Smooth muscle cell (in vitro differentiated cells): ENCODE results near the gene PDZD2. TPM values are rescaled to one million over a fixed set of nuclear protein-coding genes. Genes with fewer than 3 reads are reported as not detected.

Source experiments
- DNase-seq: peaks from one replicate; lab custom pipeline; 2025; ENCODE audit not compliant: unreplicated experiment; lab: John Stamatoyannopoulos, UW
- H2AFZ ChIP-seq: fragments of 200-600 bp; sonication (generic); 2 replicates; pipeline ENCODE4 v1.6.0; 2016; ENCODE audit warnings: antibody characterized with exemption, low read depth, mild to moderate bottlenecking
- H3F3A ChIP-seq: fragments of 200-600 bp; sonication (generic); 2 replicates; pipeline ENCODE4 v1.6.0; 2017; ENCODE audit warnings: antibody characterized with exemption, low read depth
- H3K27ac ChIP-seq: fragments of 200-600 bp; sonication (generic); 2 replicates; pipeline ENCODE4 v1.5.1; 2016; ENCODE audit warnings: low read depth, mild to moderate bottlenecking
- H3K27me3 ChIP-seq: fragments of 200-600 bp; sonication (generic); 2 replicates; pipeline ENCODE4 v1.6.1; 2016; ENCODE audit warnings: low read depth, mild to moderate bottlenecking
- H3K36me3 ChIP-seq: fragments of 200-600 bp; sonication (generic); 2 replicates; pipeline ENCODE4 v1.5.1; 2016; ENCODE audit warnings: low read depth
- H3K4me1 ChIP-seq: fragments of 200-600 bp; sonication (generic); 2 replicates; pipeline ENCODE4 v1.5.1; 2016; ENCODE audit warnings: low read depth
- H3K4me2 ChIP-seq: fragments of 200-600 bp; sonication (generic); 2 replicates; pipeline ENCODE4 v1.6.0; 2016; ENCODE audit warnings: mild to moderate bottlenecking
- H3K4me3 ChIP-seq: fragments of 200-600 bp; sonication (generic); 2 replicates; pipeline ENCODE4 v1.5.1; 2016; ENCODE audit warnings: mild to moderate bottlenecking
- H3K79me2 ChIP-seq: fragments of 200-600 bp; sonication (generic); 2 replicates; pipeline ENCODE4 v1.6.0; 2016; ENCODE audit warnings: low read depth, mild to moderate bottlenecking
- H3K9ac ChIP-seq: fragments of 200-600 bp; sonication (generic); 2 replicates; pipeline ENCODE4 v1.6.0; 2016; ENCODE audit warnings: low read depth
- H3K9me3 ChIP-seq: fragments of 200-600 bp; sonication (generic); replicated peaks from 2 replicates; pipeline ENCODE4 v1.5.1; 2016; ENCODE audit warnings: low read depth
- H4K20me1 ChIP-seq: fragments of 200-600 bp; sonication (generic); 2 replicates; pipeline ENCODE4 v1.6.0; 2016; ENCODE audit warnings: low read depth
- WGBS: methylation state at CpG from one replicate; pipeline ENCODE4 v1.1.7; 2016; ENCODE audit warnings: low lambda C conversion rate; 5-methylcytosine and 5-hydroxymethylcytosine counted together
- polyA plus RNA-seq: library from polyadenylated mRNA; unstranded; fragments of >200 nt; fragmentation: Nextera tagmentation; extraction: Ambion mirVana; gene quantifications from 2 replicates; pipeline ENCODE4 v1.2.1, GENCODE V29; 2016
- total RNA-seq: library from RNA; depleted of rRNA; stranded (reverse); fragments of >200 nt; gene quantifications from 2 replicates; pipeline ENCODE4 v1.2.3, GENCODE V29; 2014
- TF ChIP-seq, protein P1 (sequence below): fragments of 200-600 bp; sonication (generic); IDR thresholded peaks from 2 replicates; pipeline ENCODE4 v1.5.1; 2017; ENCODE audit warnings: borderline replicate concordance, mild to moderate bottlenecking, antibody characterized with exemption; ENCODE audit not compliant: insufficient read depth, poor library complexity, severe bottlenecking

Gene PDZD2
- total and polyA plus RNA-seq, 2 experiments from 2014 or later: 3.2 to 4.1 TPM

- Histone ChIP-seq H4K20me1 (no peaks in the 10 kb centered on the region), H3K4me1 (no peaks in the 10 kb centered on the region), H3K27me3 (no peaks in the 10 kb centered on the region), H2AFZ (no peak overlapping the region), H3K79me2 (no peaks in the 10 kb centered on the region), H3K27ac (no peak overlapping the region), H3K9ac (no peak overlapping the region), H3K4me2 (no peak overlapping the region), H3F3A (no peaks in the 10 kb centered on the region), H3K9me3 (no peaks in the 10 kb centered on the region), H3K36me3 (no peaks in the 10 kb centered on the region), H3K4me3 (no peak overlapping the region)
- no peak for DNase-seq
- WGBS: 60% methylated on average over 1 of the region's 3 CpGs
- TF ChIP-seq, protein P1, sequence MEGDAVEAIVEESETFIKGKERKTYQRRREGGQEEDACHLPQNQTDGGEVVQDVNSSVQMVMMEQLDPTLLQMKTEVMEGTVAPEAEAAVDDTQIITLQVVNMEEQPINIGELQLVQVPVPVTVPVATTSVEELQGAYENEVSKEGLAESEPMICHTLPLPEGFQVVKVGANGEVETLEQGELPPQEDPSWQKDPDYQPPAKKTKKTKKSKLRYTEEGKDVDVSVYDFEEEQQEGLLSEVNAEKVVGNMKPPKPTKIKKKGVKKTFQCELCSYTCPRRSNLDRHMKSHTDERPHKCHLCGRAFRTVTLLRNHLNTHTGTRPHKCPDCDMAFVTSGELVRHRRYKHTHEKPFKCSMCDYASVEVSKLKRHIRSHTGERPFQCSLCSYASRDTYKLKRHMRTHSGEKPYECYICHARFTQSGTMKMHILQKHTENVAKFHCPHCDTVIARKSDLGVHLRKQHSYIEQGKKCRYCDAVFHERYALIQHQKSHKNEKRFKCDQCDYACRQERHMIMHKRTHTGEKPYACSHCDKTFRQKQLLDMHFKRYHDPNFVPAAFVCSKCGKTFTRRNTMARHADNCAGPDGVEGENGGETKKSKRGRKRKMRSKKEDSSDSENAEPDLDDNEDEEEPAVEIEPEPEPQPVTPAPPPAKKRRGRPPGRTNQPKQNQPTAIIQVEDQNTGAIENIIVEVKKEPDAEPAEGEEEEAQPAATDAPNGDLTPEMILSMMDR: no peak
These were observed 363.8 kb downstream of the PDZD2 start for GRCh38 chr5:32002755-32003154.

DNA sequence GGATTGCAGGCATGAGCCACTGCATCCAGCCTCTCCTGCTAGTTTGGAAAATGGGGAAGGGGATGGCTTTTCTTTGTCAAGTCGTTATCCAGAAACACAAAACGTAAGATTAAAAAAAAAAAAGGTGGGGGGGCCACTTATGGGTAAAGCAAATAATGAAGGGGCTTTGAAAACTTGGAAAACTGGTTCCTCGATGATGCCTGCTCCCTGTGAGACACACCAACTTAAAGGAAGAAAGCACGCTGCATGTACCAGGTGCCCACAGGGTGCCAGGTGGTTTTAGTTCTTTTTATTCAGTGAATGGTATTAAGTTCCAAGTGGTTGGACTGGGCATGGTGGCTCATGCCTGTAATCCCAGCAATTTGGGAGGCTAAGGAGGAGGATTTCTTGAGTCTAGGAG is 365.1 kb downstream of the PDZD2 start:
- TF ChIP-seq, protein P1: no peak
- Histone ChIP-seq H3K27ac (no peak overlapping the region), H3K27me3 (no peaks in the 10 kb centered on the region), H3K36me3 (no peaks in the 10 kb centered on the region), H3F3A (no peaks in the 10 kb centered on the region), H3K4me2 (no peak overlapping the region), H3K79me2 (no peaks in the 10 kb centered on the region), H4K20me1 (no peaks in the 10 kb centered on the region), H3K4me3 (no peak overlapping the region), H3K9ac (no peak overlapping the region), H2AFZ (no peak overlapping the region), H3K4me1 (no peaks in the 10 kb centered on the region), H3K9me3 (no peaks in the 10 kb centered on the region)
- DNase-seq: no peak
- 82% methylated on average over 4 of the region's 4 CpGs for WGBS

DNA sequence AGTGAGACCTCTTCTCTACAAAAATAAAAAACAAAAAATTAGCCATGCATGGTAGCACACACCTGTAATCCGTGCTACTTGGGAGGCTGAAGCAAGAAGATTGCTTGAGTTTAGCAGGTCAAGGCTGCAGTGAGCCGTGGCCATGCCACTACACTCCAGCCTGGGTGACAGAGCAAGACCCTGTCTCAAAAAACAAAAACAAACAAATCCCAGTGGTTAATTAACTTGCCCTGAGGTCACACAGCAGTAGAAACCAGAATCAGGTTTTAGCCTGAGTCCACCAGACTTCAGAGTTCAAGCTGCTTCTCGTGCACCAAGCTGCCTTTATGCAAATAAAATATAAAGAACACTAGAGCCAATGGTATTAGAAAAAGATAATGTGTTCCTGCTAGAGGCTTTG is 365.5 kb downstream of the PDZD2 start:
- Histone ChIP-seq H3K36me3 (no peaks in the 10 kb centered on the region), H3K4me1 (no peaks in the 10 kb centered on the region), H3K4me3 (no peak overlapping the region), H3K79me2 (no peaks in the 10 kb centered on the region), H3K4me2 (no peak overlapping the region), H4K20me1 (no peaks in the 10 kb centered on the region), H3K9ac (no peak overlapping the region), H3F3A (no peaks in the 10 kb centered on the region), H3K9me3 (no peaks in the 10 kb centered on the region), H3K27ac (no peak overlapping the region), H2AFZ (no peak overlapping the region), H3K27me3 (no peaks in the 10 kb centered on the region)
- no peak for DNase-seq
- WGBS: 83% methylated on average over 3 of the region's 3 CpGs
- TF ChIP-seq, protein P1: no peak

- Histone ChIP-seq H3K27me3 (no peaks in the 10 kb centered on the region), H3K36me3 (no peaks in the 10 kb centered on the region), H3K4me3 (no peak overlapping the region), H3K4me1 (no peaks in the 10 kb centered on the region), H4K20me1 (no peaks in the 10 kb centered on the region), H3K9me3 (no peaks in the 10 kb centered on the region), H3K9ac (no peak overlapping the region), H3F3A (no peaks in the 10 kb centered on the region), H3K79me2 (no peaks in the 10 kb centered on the region), H3K4me2 (no peak overlapping the region), H2AFZ (no peak overlapping the region), H3K27ac (no peak overlapping the region)
- DNase-seq: no peak
- WGBS: 88% methylated on average over 9 of the region's 9 CpGs
- TF ChIP-seq, protein P1: no peak
These were observed 369.8 kb downstream of the PDZD2 start for GRCh38 chr5:32008746-32009145.
